H4 (cell line): ENCODE data around the gene ELMO3. TPM values are rescaled to one million over a fixed set of nuclear protein-coding genes. Genes with fewer than 3 reads are reported as not detected.

Experiments used
- DNase-seq: peaks from one replicate; pipeline ENCODE4 v3.0.0-alpha.2; 2015; ENCODE audit warnings: low spot score
- total RNA-seq: library from RNA; depleted of rRNA; stranded (reverse); fragments of >200 nt; shearing (Covaris generic); gene quantifications from 2 replicates; pipeline ENCODE4 v1.2.3, GENCODE V29; 2014

Gene ELMO3
- total RNA-seq, 1 experiment from 2014 or later = 0.06 TPM

- no peak for DNase-seq
Observed at GRCh38 chr16:67163164-67163998, 35.5 kb upstream of the ELMO3 start.

- no peak for DNase-seq
Observed at GRCh38 chr16:67163999-67164558, 34.9 kb upstream of the ELMO3 start.

GRCh38 chr16:67164599-67165061 is 34.3 kb upstream of the ELMO3 start, which contains the start of gene HSF4:
Gene HSF4 (plus strand): TSS chr16:67164745. CDS start chr16:67164812, 67 bp downstream.
- no peak for DNase-seq

- DNase-seq = no peak
Observed at GRCh38 chr16:67165121-67166078, 33.5 kb upstream of the ELMO3 start.

GRCh38 chr16:67166110-67166547 is 32.8 kb upstream of the ELMO3 start:
- no peak for DNase-seq

GRCh38 chr16:67166598-67167168 is 32.2 kb upstream of the ELMO3 start:
- no peak for DNase-seq

- DNase-seq = no peak
Observed at GRCh38 chr16:67167588-67167987, 31.3 kb upstream of the ELMO3 start.

GRCh38 chr16:67169011-67169451 is 29.9 kb upstream of the ELMO3 start:
- DNase-seq = no peak

GRCh38 chr16:67169642-67170167 is 29.2 kb upstream of the ELMO3 start:
- no peak for DNase-seq

- peak; percentile 81 for DNase-seq
Observed at GRCh38 chr16:67170168-67170948, 28.6 kb upstream of the ELMO3 start, which contains the start of gene NOL3. Gene NOL3 (plus strand): TSS chr16:67170538.

GRCh38 chr16:67170949-67171649 is 27.8 kb upstream of the ELMO3 start:
- no peak for DNase-seq

- DNase-seq = no peak
Observed at GRCh38 chr16:67173323-67173722, 25.6 kb upstream of the ELMO3 start.

GRCh38 chr16:67173808-67174705 is 24.9 kb upstream of the ELMO3 start:
- DNase-seq = peak; percentile 94

- DNase-seq = no peak
Observed at GRCh38 chr16:67174706-67175231, 24.2 kb upstream of the ELMO3 start.

- no peak for DNase-seq
Observed at GRCh38 chr16:67176662-67177061, 22.3 kb upstream of the ELMO3 start.

GRCh38 chr16:67177743-67178699 is 20.9 kb upstream of the ELMO3 start:
- DNase-seq = no peak

GRCh38 chr16:67179421-67180080 is 19.4 kb upstream of the ELMO3 start:
- peak; percentile 27 for DNase-seq
